HFFc6 (cell line): ENCODE measurements around the gene DLG1. TPM values are rescaled to one million over a fixed set of nuclear protein-coding genes. Genes with fewer than 3 reads are reported as not detected.

ENCODE experiments used
- DNase-seq: peaks from one replicate; pipeline ENCODE4 v3.0.0-alpha.2; 2018
- H3K27ac Mint-ChIP-seq: 2 replicates; pipeline ENCODE4 v1.8.0; 2020; ENCODE audit warnings: mild to moderate bottlenecking, mixed read lengths
- H3K27me3 Mint-ChIP-seq: 2 replicates; pipeline ENCODE4 v1.8.0; 2021; ENCODE audit warnings: mild to moderate bottlenecking, moderate library complexity, mixed read lengths; ENCODE audit not compliant: insufficient read depth
- H3K36me3 Mint-ChIP-seq: 2 replicates; pipeline ENCODE4 v1.8.0; 2021; ENCODE audit warnings: low read depth, mixed read lengths
- H3K4me1 Mint-ChIP-seq: 2 replicates; pipeline ENCODE4 v1.8.0; 2020; ENCODE audit warnings: low read depth, mixed read lengths
- H3K4me3 Mint-ChIP-seq: 2 replicates; pipeline ENCODE4 v1.8.0; 2020; ENCODE audit warnings: mild to moderate bottlenecking, moderate library complexity, mixed read lengths
- H3K9me3 Mint-ChIP-seq: 2 replicates; pipeline ENCODE4 v1.8.0; 2020; ENCODE audit warnings: mild to moderate bottlenecking, mixed read lengths
- total RNA-seq, 6 experiments: library from RNA; stranded (reverse); fragmentation: NEBNext Ultra II Directional; extraction: Animal tissue kit (Norgen Biotek cat#: 25700); gene quantifications; 2 replicates in 1 of 6; 3 replicates in 5 of 6; pipeline ENCODE4 v1.2.3, GENCODE V29; 2021
- TF ChIP-seq, protein P1 (sequence below): fragments of 200-600 bp; sonication (generic); IDR thresholded peaks from 2 replicates; pipeline ENCODE4 v1.5.0; 2021; ENCODE audit warnings: antibody characterized with exemption, mild to moderate bottlenecking

The DLG1 gene
- total RNA-seq, 6 experiments from 2014 or later = 64.8 to 82.5 (median 74.7) TPM

DNA sequence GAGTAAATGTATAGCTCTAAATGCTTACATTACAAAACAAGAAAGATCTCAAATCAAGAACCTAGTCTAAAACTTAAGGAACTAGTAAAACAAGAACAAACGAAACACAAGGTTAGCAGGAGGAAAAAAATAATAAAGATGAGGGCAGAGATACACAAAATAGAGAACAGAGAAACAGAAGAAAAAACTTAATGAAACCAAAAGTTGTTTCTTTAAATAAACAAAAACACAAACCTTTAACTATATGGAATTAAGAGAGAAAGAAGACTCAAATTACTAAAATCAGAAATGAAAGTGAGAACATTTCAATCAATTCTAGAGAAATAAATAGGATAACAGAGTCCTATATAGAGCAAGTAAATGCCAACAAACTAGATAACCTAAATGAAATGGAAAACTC is 59.6 kb downstream of the DLG1 start:
- TF ChIP-seq, protein P1, sequence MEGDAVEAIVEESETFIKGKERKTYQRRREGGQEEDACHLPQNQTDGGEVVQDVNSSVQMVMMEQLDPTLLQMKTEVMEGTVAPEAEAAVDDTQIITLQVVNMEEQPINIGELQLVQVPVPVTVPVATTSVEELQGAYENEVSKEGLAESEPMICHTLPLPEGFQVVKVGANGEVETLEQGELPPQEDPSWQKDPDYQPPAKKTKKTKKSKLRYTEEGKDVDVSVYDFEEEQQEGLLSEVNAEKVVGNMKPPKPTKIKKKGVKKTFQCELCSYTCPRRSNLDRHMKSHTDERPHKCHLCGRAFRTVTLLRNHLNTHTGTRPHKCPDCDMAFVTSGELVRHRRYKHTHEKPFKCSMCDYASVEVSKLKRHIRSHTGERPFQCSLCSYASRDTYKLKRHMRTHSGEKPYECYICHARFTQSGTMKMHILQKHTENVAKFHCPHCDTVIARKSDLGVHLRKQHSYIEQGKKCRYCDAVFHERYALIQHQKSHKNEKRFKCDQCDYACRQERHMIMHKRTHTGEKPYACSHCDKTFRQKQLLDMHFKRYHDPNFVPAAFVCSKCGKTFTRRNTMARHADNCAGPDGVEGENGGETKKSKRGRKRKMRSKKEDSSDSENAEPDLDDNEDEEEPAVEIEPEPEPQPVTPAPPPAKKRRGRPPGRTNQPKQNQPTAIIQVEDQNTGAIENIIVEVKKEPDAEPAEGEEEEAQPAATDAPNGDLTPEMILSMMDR = no peak
- Mint-ChIP-seq H3K36me3 (peaks cover 63% of the 10 kb centered on the region), H3K4me1 (peaks cover 58% of the 10 kb centered on the region), H3K27ac (no peak overlapping the region), H3K27me3 (no peaks in the 10 kb centered on the region), H3K9me3 (peaks cover 30% of the 10 kb centered on the region), H3K4me3 (no peak overlapping the region)
- DNase-seq = no peak

DNA sequence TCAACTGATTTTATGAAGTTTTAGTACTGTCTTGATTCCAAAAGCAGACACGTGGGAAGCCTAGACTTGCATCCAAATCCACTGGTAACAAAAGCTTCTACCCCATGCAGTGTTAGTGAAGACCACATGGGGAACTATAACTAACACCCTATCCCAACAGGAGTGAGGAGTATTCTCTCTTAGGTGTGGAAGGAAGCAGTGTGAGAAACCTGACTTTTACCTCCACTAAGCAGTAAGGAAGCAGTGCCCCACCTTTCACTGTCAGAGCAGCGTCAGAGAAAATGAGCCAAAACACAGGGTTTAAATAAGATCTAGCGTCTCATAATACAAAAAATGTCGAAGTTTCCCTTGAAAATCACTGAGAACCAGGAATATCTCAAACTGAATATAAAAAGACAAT is 60.5 kb downstream of the DLG1 start:
- peaks cover 59% of the 10 kb centered on the region for H3K4me1 Mint-ChIP-seq
- peaks cover 20% of the 10 kb centered on the region for H3K9me3 Mint-ChIP-seq
- no peaks in the 10 kb centered on the region for H3K27me3 Mint-ChIP-seq
- H3K36me3 Mint-ChIP-seq = peaks cover 54% of the 10 kb centered on the region
- H3K4me3 Mint-ChIP-seq = no peak overlapping the region
- no peak for DNase-seq
- no peak overlapping the region for H3K27ac Mint-ChIP-seq
- TF ChIP-seq, protein P1 = no peak

DNA sequence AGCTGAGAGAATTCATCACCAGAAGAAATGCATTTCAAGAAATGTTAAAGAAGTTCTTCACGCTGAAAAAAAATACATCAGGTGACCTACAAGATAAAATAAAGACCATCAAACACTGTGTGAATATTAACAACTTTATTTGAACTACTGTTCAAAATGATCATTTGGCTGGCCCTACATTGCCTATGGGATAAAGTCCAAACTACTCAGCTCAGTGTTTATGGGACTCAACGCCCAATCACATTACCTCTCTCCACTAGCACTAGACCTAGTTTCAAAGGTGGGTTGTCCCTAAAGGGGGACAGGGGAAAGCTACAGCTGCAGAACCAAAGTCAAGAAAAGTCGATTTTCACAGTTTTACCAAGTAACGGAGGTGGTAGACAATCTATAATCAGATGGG is 62.0 kb downstream of the DLG1 start:
- no peak overlapping the region for H3K27ac Mint-ChIP-seq
- TF ChIP-seq, protein P1 = no peak
- H3K36me3 Mint-ChIP-seq = peaks cover 39% of the 10 kb centered on the region
- peaks cover 10% of the 10 kb centered on the region for H3K9me3 Mint-ChIP-seq
- H3K4me3 Mint-ChIP-seq = no peak overlapping the region
- H3K4me1 Mint-ChIP-seq = peaks cover 56% of the 10 kb centered on the region
- H3K27me3 Mint-ChIP-seq = no peaks in the 10 kb centered on the region
- no peak for DNase-seq

DNA sequence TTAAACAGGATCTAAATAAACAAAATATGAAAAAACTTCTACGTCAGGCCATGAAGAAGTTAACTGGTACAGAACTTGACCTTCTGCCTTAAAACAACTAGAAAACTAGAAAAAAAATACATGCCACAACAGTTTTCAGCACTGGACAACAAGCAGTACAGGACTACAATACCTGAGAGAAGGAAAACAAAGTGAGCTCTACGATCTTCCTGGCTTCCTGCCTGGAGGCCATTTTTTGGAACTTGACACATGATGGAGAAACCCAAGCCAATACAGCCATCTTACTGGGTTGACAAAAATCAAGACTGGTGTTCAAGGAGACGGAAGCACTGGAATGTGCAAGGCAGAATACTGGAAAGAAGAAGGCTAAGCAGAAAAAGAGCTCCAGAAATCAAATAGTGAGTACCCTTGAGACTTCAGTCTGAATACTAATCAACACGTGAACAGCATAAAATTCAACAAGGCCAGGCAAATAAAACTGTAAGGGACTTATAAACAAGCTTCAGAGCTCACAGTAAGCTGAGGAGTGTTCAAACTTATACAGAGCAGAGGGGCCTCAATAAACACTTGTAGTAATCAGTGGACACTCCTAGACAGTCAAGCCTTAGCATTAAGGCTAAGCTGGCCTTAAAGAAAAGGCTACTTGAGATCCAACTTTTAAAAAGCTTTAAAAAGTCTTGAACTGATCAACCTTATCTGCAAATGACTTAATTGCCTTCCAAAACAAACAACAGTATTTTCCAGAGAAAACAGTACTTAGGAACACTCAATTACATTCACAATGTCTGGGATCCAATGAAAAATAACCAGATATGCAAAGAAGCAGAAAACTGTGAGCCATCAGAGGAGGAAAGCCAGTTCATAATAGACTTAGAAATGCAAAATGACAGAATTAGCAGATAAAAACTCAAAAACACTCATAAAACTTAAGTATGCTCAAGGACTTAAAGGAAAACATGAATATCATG is 63.2 kb downstream of the DLG1 start:
- DNase-seq = no peak
- H3K9me3 Mint-ChIP-seq = peaks cover 2% of the 10 kb centered on the region; the same call in 1 of the 2 replicates
- H3K4me3 Mint-ChIP-seq = no peak overlapping the region
- H3K27me3 Mint-ChIP-seq = no peaks in the 10 kb centered on the region
- peaks cover 45% of the 10 kb centered on the region for H3K4me1 Mint-ChIP-seq
- peaks cover 28% of the 10 kb centered on the region for H3K36me3 Mint-ChIP-seq
- H3K27ac Mint-ChIP-seq = no peak overlapping the region
- TF ChIP-seq, protein P1 = no peak

DNA sequence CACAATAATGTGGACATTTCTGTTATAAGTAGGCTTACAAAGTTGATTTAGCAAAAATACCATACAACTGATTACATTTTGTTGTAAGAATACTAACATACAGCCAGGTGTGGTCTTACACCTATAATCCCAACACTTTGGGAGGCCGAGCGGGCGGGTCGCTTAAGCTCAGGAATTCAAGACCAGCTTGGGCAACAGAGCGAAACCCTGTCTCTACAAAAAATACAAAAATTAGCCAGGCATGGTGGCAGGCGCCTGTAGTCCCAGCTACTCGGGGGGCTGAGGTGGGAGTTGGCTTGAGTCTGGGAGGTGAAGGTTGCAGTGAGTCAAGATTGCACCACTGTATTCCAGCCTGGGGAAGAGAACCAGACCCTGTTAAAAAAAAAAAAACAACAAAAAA is 67.1 kb downstream of the DLG1 start:
- H3K4me1 Mint-ChIP-seq = peaks cover 32% of the 10 kb centered on the region
- no peaks in the 10 kb centered on the region for H3K27me3 Mint-ChIP-seq
- TF ChIP-seq, protein P1 = no peak
- H3K36me3 Mint-ChIP-seq = peaks cover 21% of the 10 kb centered on the region
- no peak for DNase-seq
- no peak overlapping the region for H3K4me3 Mint-ChIP-seq
- no peaks in the 10 kb centered on the region for H3K9me3 Mint-ChIP-seq
- H3K27ac Mint-ChIP-seq = no peak overlapping the region
